GM15510 (cell line): ENCODE measurements around the gene IQGAP2.

ENCODE experiments used
- POLR2A ChIP-seq: IDR thresholded peaks from 3 replicates; pipeline ENCODE4 v1.6.1; 2011; ENCODE audit warnings: borderline replicate concordance; ENCODE audit not compliant: insufficient read length; ENCODE audit errors: extremely low read depth

IQGAP2 gene

GRCh38 chr5:76401801-76402250, 1.3 kb upstream of the IQGAP2 start:
- TF ChIP-seq POLR2A, result no peak

GRCh38 chr5:76402251-76402885, 717 bp upstream of the IQGAP2 start:
- TF ChIP-seq POLR2A, result no peak

- TF ChIP-seq POLR2A, result no peak
Observed at GRCh38 chr5:76403766-76404222, 709 bp downstream of the IQGAP2 start.

- TF ChIP-seq POLR2A, result peak; percentile 20
Observed at GRCh38 chr5:76404223-76405211, 1.4 kb downstream of the IQGAP2 start.

- no peak for TF ChIP-seq POLR2A
Observed at GRCh38 chr5:76406014-76406413, 2.9 kb downstream of the IQGAP2 start.

- no peak for TF ChIP-seq POLR2A
Observed at GRCh38 chr5:76406673-76407072, 3.6 kb downstream of the IQGAP2 start.

GRCh38 chr5:76408104-76408654, 5.1 kb downstream of the IQGAP2 start:
- TF ChIP-seq POLR2A, result no peak

GRCh38 chr5:76412511-76412910, 9.4 kb downstream of the IQGAP2 start:
- no peak for TF ChIP-seq POLR2A

GRCh38 chr5:76413746-76414145, 10.7 kb downstream of the IQGAP2 start:
- TF ChIP-seq POLR2A, result no peak

- TF ChIP-seq POLR2A, result no peak
Observed at GRCh38 chr5:76414788-76415187, 11.7 kb downstream of the IQGAP2 start.

- TF ChIP-seq POLR2A, result no peak
Observed at GRCh38 chr5:76415855-76416254, 12.8 kb downstream of the IQGAP2 start.

GRCh38 chr5:76419597-76420298, 16.7 kb downstream of the IQGAP2 start:
- TF ChIP-seq POLR2A, result no peak

GRCh38 chr5:76422227-76422626, 19.1 kb downstream of the IQGAP2 start:
- TF ChIP-seq POLR2A, result no peak

- TF ChIP-seq POLR2A, result no peak
Observed at GRCh38 chr5:76422742-76423141, 19.7 kb downstream of the IQGAP2 start.

GRCh38 chr5:76425146-76425545, 22.1 kb downstream of the IQGAP2 start:
- TF ChIP-seq POLR2A, result no peak
